Heart right ventricle (tissue), 16 donors: ENCODE results near the gene FAM204A. TPM values are rescaled to one million over a fixed set of nuclear protein-coding genes. Genes with fewer than 3 reads are reported as not detected.
A peak's percentile ranks its signal among the peaks of the same experiment; 100 is the strongest.

ENCODE experiments used
- ATAC-seq, 8 donors: fragments of 200-7000 bp; cut with Tn5 transposase; one replicate each; pipeline ENCODE4 v1.9.1; 2020; ENCODE audit warnings: mild to moderate bottlenecking in 8 of 8, moderate library complexity in 8 of 8, moderate number of reproducible peaks in 1 of 8
- DNase-seq, 2 donors: peaks; one replicate each; pipeline ENCODE4 v3.0.0-alpha.2; 2020
- H3K27ac ChIP-seq, 10 donors: fragments of 200-600 bp; sonication (generic) in 2 of 10; one replicate each; pipeline versions ENCODE4 v1.5.0 to v1.8.0; 2020 to 2022; ENCODE audit warnings: mild to moderate bottlenecking in 3 of 10
- H3K27me3 ChIP-seq, 7 donors: fragments of 200-600 bp; one replicate each; pipeline ENCODE4 v1.8.0; 2021 to 2022; ENCODE audit warnings: mild to moderate bottlenecking in 2 of 7
- H3K36me3 ChIP-seq, 9 donors: fragments of 200-600 bp; sonication (generic) in 1 of 9; one replicate each; pipeline versions ENCODE4 v1.5.0 to v1.8.0; 2020 to 2022; ENCODE audit warnings: mild to moderate bottlenecking in 2 of 9
- H3K4me1 ChIP-seq, 9 donors: fragments of 200-600 bp; sonication (generic) in 1 of 9; one replicate each; pipeline versions ENCODE4 v1.5.0 to v1.8.0; 2020 to 2022; ENCODE audit warnings: mild to moderate bottlenecking in 4 of 9
- H3K4me3 ChIP-seq, 10 donors: fragments of 200-600 bp; sonication (generic) in 2 of 10; one replicate each; pipeline versions ENCODE4 v1.5.0 to v1.8.0; 2020 to 2022; ENCODE audit warnings: mild to moderate bottlenecking in 7 of 10, moderate library complexity in 2 of 10
- H3K9me3 ChIP-seq, 11 donors: fragments of 200-600 bp in 10 of 11; sonication (generic) in 2 of 11; one replicate each; pipeline versions ENCODE4 v1.5.0 to v1.8.0; 2013 to 2022; ENCODE audit warnings: mild to moderate bottlenecking in 2 of 11, control low read depth in 1 of 11, moderate library complexity in 1 of 11
- CTCF ChIP-seq, 9 donors: fragments of 200-600 bp; sonication (generic) in 2 of 9; IDR thresholded peaks; one replicate each; pipeline versions ENCODE4 v1.5.0 to v1.8.0; 2021 to 2022; ENCODE audit warnings: antibody characterized with exemption in 9 of 9, mild to moderate bottlenecking in 5 of 9, moderate library complexity in 1 of 9
- WGBS, 2 donors: extraction: QIAGEN DNeasy Blood & Tissue Kit; methylation state at CpG; one replicate each; pipeline ENCODE4 v1.1.7; 2013; ENCODE audit warnings: inconsistent platforms in 1 of 2; 5-methylcytosine and 5-hydroxymethylcytosine counted together
- intact Hi-C, 10 donors: fragments of 100-400 bp; cut with DNase I; formaldehyde crosslinking; loops; one replicate each; pipeline versions ENCODE4 v1.11.1 to v1.14.2; 2022
- polyA plus RNA-seq, 2 donors: library from polyadenylated mRNA; stranded (reverse); fragments of 200-250 nt; gene quantifications; one replicate each; pipeline ENCODE4 v1.2.3, GENCODE V29; 2013
- total RNA-seq, 10 donors: library from RNA; stranded (reverse); fragmentation: NEBNext Ultra II Directional in 3 of 10; extraction: Animal tissue kit (Norgen Biotek cat#: 25700) in 3 of 10; gene quantifications; one replicate each; pipeline versions ENCODE4 v1.2.1 to v1.2.4, GENCODE V29; 2021 to 2023
- donor health status: Arrhythmogenic right ventricular cardiomyopathy.
- donor health status: ischemic (EF 13 %, LVEDD 7.1; RV severe dilation, severe dysfunction).
- donor health status: healthy with polysubstance abuse.
- donor health status: DM: no; HTN: yes; CAD: no.
- donor health status: DM: no; HTN: no; CAD: no.
- donor health status: ischemic (EF 25% LVEDD 6.9; RV normal size, moderate dysfunction).
- donor health status: ischemic (EF 25% LVEDD 5.7; RV mildly dilated, moderate dysfunction).
- donor health status: healthy.
- donor health status: DM: yes; HTN: yes; CAD: no.
- donor health status: Ischemic cardiomyopathy.
- donor health status: ischemic (EF 35%, LVEDD 5.7; RV mildly dilated, moderate dysfunction).
- donor health status: nonischemic (EF 11% LVEDD 7.7; RV severe dilation, severe dysfunction).
- donor health status: DM: yes; HTN: yes; CAD: no.
- donor health status: PGD.
- donor health status: ischemic (EF 29% LVEDD 5.4; RV normal size, mild dysfunction).
- donor health status: nonischemic (EF 23%, LVEDD 6.1; RV moderate dilation, normal function).

FAM204A gene
- total and polyA plus RNA-seq, 12 donors = 29.0 to 77.7 (median 62.9) TPM

GRCh38 chr10:118273662-118274061 lies 68.5 kb downstream of the FAM204A start:
- DNase-seq (no peak), ATAC-seq (no peak)
- intact Hi-C loops = no loop called here
- Histone ChIP-seq H3K9me3 (peaks cover 0 to 14% (median 5%) of the 10 kb centered on the region in 11 donors), H3K4me3 (no peak overlapping the region), H3K36me3 (no peaks in the 10 kb centered on the region), H3K4me1 (peaks cover 0 to 10% (median 0%) of the 10 kb centered on the region in 9 donors), H3K27me3 (peaks cover 0 to 39% (median 20%) of the 10 kb centered on the region in 7 donors), H3K27ac (no peak overlapping the region)
- WGBS, 2 donors = 32 to 86% methylated on average over 1 of the region's 1 CpG
- TF ChIP-seq CTCF (IDR thresholded peaks at IDR 0.05) = no peak

GRCh38 chr10:118272767-118273166 lies 69.4 kb downstream of the FAM204A start:
- peak overlapping the region in 3 of 10 donors; percentile 8 to 26 (median 21) for H3K4me3 ChIP-seq

GRCh38 chr10:118272149-118272721 lies 69.9 kb downstream of the FAM204A start:
- Histone ChIP-seq H3K4me3 (peak overlapping the region in 9 of 10 donors; percentile 8 to 34 (median 21)), H3K36me3 (no peaks in the 10 kb centered on the region), H3K27ac (no peak overlapping the region), H3K27me3 (peaks cover 0 to 49% (median 31%) of the 10 kb centered on the region in 7 donors), H3K9me3 (peaks cover 0 to under 1% (median 0%) of the 10 kb centered on the region in 11 donors), H3K4me1 (peaks cover 0 to 10% (median 0%) of the 10 kb centered on the region in 9 donors)
- TF ChIP-seq CTCF (IDR thresholded peaks at IDR 0.05) = no peak
- intact Hi-C loops = no loop called here
- DNase-seq (no peak), ATAC-seq (no peak)
- WGBS, 2 donors = 8 to 9% methylated on average over 16 of the region's 16 CpGs

More at GRCh38 chr10:118272767-118273166, 69.4 kb downstream of the FAM204A start:
- TF ChIP-seq CTCF (IDR thresholded peaks at IDR 0.05) = no peak
- intact Hi-C loops = no loop called here
- H3K9me3 ChIP-seq = peaks cover 0 to 6% (median 0%) of the 10 kb centered on the region in 11 donors
- peaks cover 0 to 48% (median 26%) of the 10 kb centered on the region in 7 donors for H3K27me3 ChIP-seq
- WGBS, 2 donors = 73 to 74% methylated on average over 4 of the region's 4 CpGs
- H3K27ac ChIP-seq = no peak overlapping the region
- H3K36me3 ChIP-seq = no peaks in the 10 kb centered on the region
- peaks cover 0 to 10% (median 0%) of the 10 kb centered on the region in 9 donors for H3K4me1 ChIP-seq
- DNase-seq (no peak), ATAC-seq (no peak)

- DNase-seq = no peak
- no peak for TF ChIP-seq CTCF (IDR thresholded peaks at IDR 0.05)
- Histone ChIP-seq H3K27ac (no peak overlapping the region), H3K27me3 (peaks cover 0 to 53% (median 37%) of the 10 kb centered on the region in 7 donors), H3K9me3 (no peaks in the 10 kb centered on the region), H3K36me3 (no peaks in the 10 kb centered on the region), H3K4me1 (peaks cover 0 to 10% (median 0%) of the 10 kb centered on the region in 9 donors), H3K4me3 (peak overlapping the region in 8 of 10 donors; percentile 8 to 34 (median 24))
- WGBS, 2 donors = 21 to 22% methylated on average over 5 of the region's 5 CpGs
- intact Hi-C loops = no loop called here
- ATAC-seq = no peak
Observed at GRCh38 chr10:118271671-118272070, 70.5 kb downstream of the FAM204A start.
